ENCODE results near the gene POLR3B.
"Not testable (repeated sequence)": the region's sequence is repeated elsewhere in the genome, so short reads cannot be mapped to it uniquely, and the experiment has no call there.

Gene POLR3B

GRCh38 chr12:106343214-106343528 is 14.4 kb upstream of the POLR3B start:
- no peak for DNase-seq

- DNase-seq = no peak
These were observed 13.4 kb upstream of the POLR3B start for GRCh38 chr12:106344131-106344530.

- DNase-seq = no peak
These were observed 11.8 kb upstream of the POLR3B start for GRCh38 chr12:106345746-106346145.

GRCh38 chr12:106348411-106348810 is 9.1 kb upstream of the POLR3B start:
- DNase-seq = no peak

GRCh38 chr12:106353175-106353574 is 4.4 kb upstream of the POLR3B start:
- no peak for DNase-seq

GRCh38 chr12:106358396-106359241 is 1.1 kb downstream of the POLR3B start:
- no peak for DNase-seq

GRCh38 chr12:106359646-106360399 is 2.3 kb downstream of the POLR3B start:
- no peak for DNase-seq

- no peak for DNase-seq
These were observed 2.9 kb downstream of the POLR3B start for GRCh38 chr12:106360400-106360994.

- DNase-seq = no peak
These were observed 5.4 kb downstream of the POLR3B start for GRCh38 chr12:106362971-106363370.

- no peak for DNase-seq
These were observed 6.7 kb downstream of the POLR3B start for GRCh38 chr12:106364261-106364660.

GRCh38 chr12:106369624-106370346 is 12.2 kb downstream of the POLR3B start:
- no peak for DNase-seq

- no peak for DNase-seq
These were observed 21.2 kb downstream of the POLR3B start for GRCh38 chr12:106378788-106379187.

- DNase-seq = no peak
These were observed 23.4 kb downstream of the POLR3B start for GRCh38 chr12:106380954-106381353.

GRCh38 chr12:106381866-106382265 is 24.3 kb downstream of the POLR3B start:
- not testable (repeated sequence) for DNase-seq

GRCh38 chr12:106386813-106387535 is 29.4 kb downstream of the POLR3B start:
- no peak for DNase-seq

- DNase-seq = no peak
These were observed 30.4 kb downstream of the POLR3B start for GRCh38 chr12:106387848-106388377.

GRCh38 chr12:106389151-106389550 is 31.6 kb downstream of the POLR3B start:
- no peak for DNase-seq

GRCh38 chr12:106392759-106393158 is 35.2 kb downstream of the POLR3B start:
- DNase-seq = no peak

GRCh38 chr12:106409878-106410277 is 52.3 kb downstream of the POLR3B start:
- no peak for DNase-seq

- DNase-seq = no peak
These were observed 55.0 kb downstream of the POLR3B start for GRCh38 chr12:106412563-106412962.

- no peak for DNase-seq
These were observed 57.6 kb downstream of the POLR3B start for GRCh38 chr12:106415134-106415533.

GRCh38 chr12:106416273-106416672 is 58.7 kb downstream of the POLR3B start:
- no peak for DNase-seq

Data from NCI-H2029 treated with DMSO at 0.1 percent for 48 hours (cell line).